ENCODE results near the gene TRAP1. TPM values are rescaled to one million over a fixed set of nuclear protein-coding genes. Genes with fewer than 3 reads are reported as not detected.

The TRAP1 gene
- polyA plus RNA-seq, 3 donors, result 22.8 to 54.0 (median 22.9) TPM

DNA sequence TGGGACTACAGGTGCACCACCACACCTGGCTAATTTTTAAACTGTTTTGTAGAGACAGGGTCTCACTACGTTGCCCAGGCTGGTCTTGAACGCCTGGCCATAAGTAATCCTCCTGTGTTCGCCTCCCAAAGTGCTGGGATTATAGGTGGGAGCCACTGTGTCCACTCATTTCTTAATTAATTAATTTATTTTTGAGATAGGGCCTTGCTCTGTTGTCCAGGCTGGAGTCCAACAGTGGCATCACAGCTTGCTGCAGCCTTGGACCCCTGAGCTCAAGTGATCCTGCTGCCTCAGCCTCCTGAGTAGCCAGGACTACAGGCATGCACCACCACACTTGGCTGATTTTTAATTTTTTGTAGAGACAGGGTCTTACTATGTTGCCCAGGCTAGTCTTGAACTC is 47.1 kb upstream of the TRAP1 start:
- H3K4me3 ChIP-seq (replicated peaks in 1 of 3; ENCODE audit: low read depth in 2 of 3, low read length in 3 of 3), result no peak overlapping the region
- H3K4me3 Mint-ChIP-seq, result no peak overlapping the region
- intact Hi-C loops (cut with micrococcal nuclease), result no loop called here
- peaks cover 83 to 96% of the 10 kb centered on the region in 2 donors for H3K36me3 Mint-ChIP-seq
- H3K27me3 ChIP-seq (ENCODE audit: control insufficient read depth in 2 of 2, insufficient read depth in 2 of 2, low read length in 2 of 2), result no peaks in the 10 kb centered on the region
- TF ChIP-seq, protein P1, sequence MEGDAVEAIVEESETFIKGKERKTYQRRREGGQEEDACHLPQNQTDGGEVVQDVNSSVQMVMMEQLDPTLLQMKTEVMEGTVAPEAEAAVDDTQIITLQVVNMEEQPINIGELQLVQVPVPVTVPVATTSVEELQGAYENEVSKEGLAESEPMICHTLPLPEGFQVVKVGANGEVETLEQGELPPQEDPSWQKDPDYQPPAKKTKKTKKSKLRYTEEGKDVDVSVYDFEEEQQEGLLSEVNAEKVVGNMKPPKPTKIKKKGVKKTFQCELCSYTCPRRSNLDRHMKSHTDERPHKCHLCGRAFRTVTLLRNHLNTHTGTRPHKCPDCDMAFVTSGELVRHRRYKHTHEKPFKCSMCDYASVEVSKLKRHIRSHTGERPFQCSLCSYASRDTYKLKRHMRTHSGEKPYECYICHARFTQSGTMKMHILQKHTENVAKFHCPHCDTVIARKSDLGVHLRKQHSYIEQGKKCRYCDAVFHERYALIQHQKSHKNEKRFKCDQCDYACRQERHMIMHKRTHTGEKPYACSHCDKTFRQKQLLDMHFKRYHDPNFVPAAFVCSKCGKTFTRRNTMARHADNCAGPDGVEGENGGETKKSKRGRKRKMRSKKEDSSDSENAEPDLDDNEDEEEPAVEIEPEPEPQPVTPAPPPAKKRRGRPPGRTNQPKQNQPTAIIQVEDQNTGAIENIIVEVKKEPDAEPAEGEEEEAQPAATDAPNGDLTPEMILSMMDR (IDR thresholded peaks at IDR 0.05), result no peak
- no peak overlapping the region for H2AFZ ChIP-seq (ENCODE audit: insufficient read depth, low read depth, low read length, poor library complexity, severe bottlenecking)
- peaks cover 0 to 2% (median 0%) of the 10 kb centered on the region in 3 donors for H3K27me3 Mint-ChIP-seq (ENCODE audit: low read depth in 3 of 3)
- peaks cover 17% of the 10 kb centered on the region for H3K4me1 Mint-ChIP-seq
- no peak overlapping the region for H3K4me2 ChIP-seq (replicated peaks; ENCODE audit: extremely low read depth, low read length, poor library complexity, severe bottlenecking)
- H3K79me2 ChIP-seq (ENCODE audit: insufficient read depth, low read length), result peaks cover 24% of the 10 kb centered on the region
- H3K27ac Mint-ChIP-seq, result peak overlapping the region in 1 of 7 donors; percentile 15
- WGBS (ENCODE audit: insufficient coverage), result no CpG with 5 or more reads among the region's 3 CpGs
- H3K9me3 ChIP-seq (replicated peaks in 1 of 2; ENCODE audit: control insufficient read depth in 1 of 2, insufficient read depth in 1 of 2, low read length in 2 of 2), result no peaks in the 10 kb centered on the region
- H3K4me1 ChIP-seq (ENCODE audit: control insufficient read depth in 1 of 2, insufficient read depth in 2 of 2, low read length in 2 of 2), result peaks cover 0 to 9% of the 10 kb centered on the region in 2 donors
- peaks cover 0 to 1% (median 0%) of the 10 kb centered on the region in 7 donors for H3K9me3 Mint-ChIP-seq
- H3K36me3 ChIP-seq (replicated peaks in 1 of 2; ENCODE audit: control insufficient read depth in 1 of 2, insufficient read depth in 2 of 2, low read length in 2 of 2), result peaks cover 79 to 98% of the 10 kb centered on the region in 2 donors
- H3K9ac ChIP-seq (ENCODE audit: insufficient read depth, low read length, poor library complexity, severe bottlenecking), result no peak overlapping the region
- peaks cover 100% of the 10 kb centered on the region for H4K20me1 ChIP-seq (ENCODE audit: insufficient read depth, low read length)
- H3K27ac ChIP-seq (ENCODE audit: low read depth in 1 of 2, low read length in 2 of 2), result no peak overlapping the region
- no peak for DNase-seq

DNA sequence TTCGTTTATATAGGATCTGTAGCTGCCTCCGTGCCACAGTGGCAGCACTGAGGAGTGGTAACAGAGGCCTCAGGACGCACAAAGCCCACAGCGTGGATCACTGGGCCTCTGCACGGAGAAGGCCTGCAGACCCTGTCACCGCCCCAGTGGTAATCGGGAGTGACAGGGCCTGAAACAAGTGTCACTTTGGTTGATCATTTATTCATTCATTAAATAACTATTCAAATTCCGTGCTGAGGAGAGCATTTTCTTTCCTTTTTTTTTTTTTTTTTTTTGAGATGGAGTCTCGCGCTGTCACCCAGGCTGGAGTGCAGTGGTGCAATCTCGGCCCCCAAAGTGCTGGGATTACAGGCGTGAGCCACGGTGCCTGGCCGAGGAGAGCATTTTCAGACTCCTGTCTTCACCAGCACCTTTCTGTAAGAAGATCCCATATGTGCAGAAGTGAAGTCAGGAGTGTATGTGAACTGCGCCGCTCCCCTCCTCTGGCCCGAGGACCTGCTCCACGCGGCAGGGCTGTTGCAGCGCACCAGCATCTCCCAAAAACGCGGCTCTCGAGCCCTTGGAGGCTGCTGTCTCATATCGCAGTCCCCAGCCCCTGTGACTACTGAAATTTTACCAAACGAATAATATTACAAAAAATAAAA is 44.9 kb upstream of the TRAP1 start:
- Mint-ChIP-seq H3K27me3 (ENCODE audit: low read depth in 3 of 3) (no peaks in the 10 kb centered on the region), H3K36me3 (peaks cover 87 to 98% of the 10 kb centered on the region in 2 donors), H3K4me3 (no peak overlapping the region), H3K9me3 (peaks cover 0 to 1% (median 0%) of the 10 kb centered on the region in 7 donors), H3K27ac (no peak overlapping the region), H3K4me1 (peaks cover 4% of the 10 kb centered on the region)
- Histone ChIP-seq H3K9me3 (replicated peaks in 1 of 2; ENCODE audit: control insufficient read depth in 1 of 2, insufficient read depth in 1 of 2, low read length in 2 of 2) (no peaks in the 10 kb centered on the region), H3K4me3 (replicated peaks in 1 of 3; ENCODE audit: low read depth in 2 of 3, low read length in 3 of 3) (no peak overlapping the region), H4K20me1 (ENCODE audit: insufficient read depth, low read length) (peaks cover 100% of the 10 kb centered on the region), H3K27ac (ENCODE audit: low read depth in 1 of 2, low read length in 2 of 2) (no peak overlapping the region), H2AFZ (ENCODE audit: insufficient read depth, low read depth, low read length, poor library complexity, severe bottlenecking) (no peak overlapping the region), H3K9ac (ENCODE audit: insufficient read depth, low read length, poor library complexity, severe bottlenecking) (no peak overlapping the region), H3K4me1 (ENCODE audit: control insufficient read depth in 1 of 2, insufficient read depth in 2 of 2, low read length in 2 of 2) (peaks cover 0 to under 1% of the 10 kb centered on the region in 2 donors), H3K4me2 (replicated peaks; ENCODE audit: extremely low read depth, low read length, poor library complexity, severe bottlenecking) (no peak overlapping the region), H3K79me2 (ENCODE audit: insufficient read depth, low read length) (peaks cover 27% of the 10 kb centered on the region), H3K36me3 (replicated peaks in 1 of 2; ENCODE audit: control insufficient read depth in 1 of 2, insufficient read depth in 2 of 2, low read length in 2 of 2) (peaks cover 84 to 99% of the 10 kb centered on the region in 2 donors), H3K27me3 (ENCODE audit: control insufficient read depth in 2 of 2, insufficient read depth in 2 of 2, low read length in 2 of 2) (no peaks in the 10 kb centered on the region)
- TF ChIP-seq, protein P1 (IDR thresholded peaks at IDR 0.05), result no peak
- intact Hi-C loops (cut with micrococcal nuclease), result no loop called here
- WGBS (ENCODE audit: insufficient coverage), result 98% methylated on average over 15 of the region's 25 CpGs
- no peak for DNase-seq

Measured in CD14-positive monocyte (primary cell).